Measurements from ENCODE around the gene COL5A1.
"Not testable (repeated sequence)": the region's sequence is repeated elsewhere in the genome, so short reads cannot be mapped to it uniquely, and the experiment has no call there.

The COL5A1 gene

DNA sequence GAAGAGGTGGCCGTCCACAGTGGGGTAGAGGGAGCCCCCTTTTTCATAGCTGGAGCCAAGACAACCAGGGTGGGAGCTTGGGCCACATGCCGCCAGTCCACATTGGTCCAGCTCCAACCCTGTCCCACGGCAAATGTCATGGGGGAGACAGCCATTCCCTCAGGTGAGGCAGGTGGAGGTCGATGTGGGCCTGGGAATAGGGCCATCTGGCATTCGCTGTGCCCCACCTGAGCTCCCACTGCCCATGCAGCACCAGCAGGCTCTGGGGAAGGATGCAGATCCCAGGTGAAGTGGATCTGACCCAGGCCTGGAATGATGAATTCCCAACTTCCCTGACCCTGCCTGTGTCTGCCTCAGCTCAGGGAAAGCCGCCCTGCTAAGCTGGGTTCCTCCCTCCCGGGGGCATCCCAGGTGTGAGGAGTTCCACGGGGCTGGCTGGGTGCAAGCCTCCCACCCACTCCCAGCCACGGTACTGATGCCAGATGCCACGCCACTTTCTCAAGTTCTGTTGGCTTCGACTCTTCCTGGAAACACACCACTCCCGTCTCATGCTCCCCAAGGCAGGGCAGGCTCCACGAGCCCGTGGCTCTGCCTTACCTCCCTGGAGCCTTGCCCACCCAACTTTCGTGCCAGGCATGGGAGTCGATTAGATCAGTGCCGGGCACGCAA, 213.8 kb downstream of the COL5A1 start:
- Mint-ChIP-seq H3K4me1 (ENCODE audit: low read depth) (peaks cover 8% of the 10 kb centered on the region), H3K36me3 (ENCODE audit: low read depth) (no peaks in the 10 kb centered on the region), H3K27me3 (ENCODE audit: low read depth) (no peaks in the 10 kb centered on the region), H3K9me3 (peaks cover 4% of the 10 kb centered on the region), H3K27ac (no peak overlapping the region), H3K4me3 (no peak overlapping the region)

DNA sequence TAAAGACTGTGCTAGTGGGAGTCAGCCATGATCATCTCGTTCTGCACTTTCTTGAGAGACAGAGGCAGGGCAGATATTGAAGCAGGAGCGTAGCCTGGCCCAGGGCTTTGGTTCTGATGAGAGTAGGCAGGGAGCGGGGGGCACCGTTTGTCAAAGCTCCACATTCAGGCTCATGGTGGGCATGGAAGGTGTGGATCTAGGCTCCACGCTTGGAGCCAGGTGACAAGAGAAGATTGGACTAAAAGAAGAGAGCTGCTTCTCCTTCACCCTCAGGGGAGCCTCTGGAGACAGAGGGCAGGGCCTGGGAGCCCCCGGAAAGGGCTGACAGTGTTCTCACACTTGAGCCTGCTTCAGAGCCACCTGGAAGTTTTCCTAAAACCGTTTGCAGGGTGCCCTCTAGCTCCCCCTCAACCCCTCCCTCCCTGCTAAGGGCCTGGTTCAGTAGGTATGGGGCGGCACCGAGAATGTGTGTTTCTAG, 214.3 kb downstream of the COL5A1 start:
- Mint-ChIP-seq H3K4me3 (no peak overlapping the region), H3K9me3 (peaks cover 4% of the 10 kb centered on the region)

DNA sequence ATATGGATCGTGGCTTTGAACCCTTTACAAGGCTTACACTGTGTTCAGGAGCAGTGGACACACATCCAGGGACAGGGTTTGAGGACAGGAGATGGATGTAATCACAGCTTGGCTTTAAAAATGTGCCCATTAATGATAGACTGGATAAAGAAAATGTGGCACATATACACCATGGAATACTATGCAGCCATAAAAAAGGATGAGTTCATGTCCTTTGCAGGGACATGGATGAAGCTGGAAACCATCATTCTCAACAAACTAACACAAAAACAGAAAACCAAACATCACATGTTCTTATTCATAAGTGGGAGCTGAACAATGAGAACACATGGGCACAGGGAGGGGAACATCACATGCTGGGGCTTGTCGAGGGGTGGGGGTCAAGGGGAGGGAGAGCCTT, 215.8 kb downstream of the COL5A1 start:
- H3K4me3 Mint-ChIP-seq; H3K9me3 Mint-ChIP-seq; H3K4me1 Mint-ChIP-seq (ENCODE audit: low read depth); H3K36me3 Mint-ChIP-seq (ENCODE audit: low read depth); H3K27me3 Mint-ChIP-seq (ENCODE audit: low read depth); H3K27ac Mint-ChIP-seq: not testable (repeated sequence)

More for the DNA sequence above, 214.3 kb downstream of the COL5A1 start:
- Mint-ChIP-seq H3K27me3 (ENCODE audit: low read depth) (no peaks in the 10 kb centered on the region), H3K4me1 (ENCODE audit: low read depth) (peaks cover 8% of the 10 kb centered on the region), H3K27ac (no peak overlapping the region), H3K36me3 (ENCODE audit: low read depth) (no peaks in the 10 kb centered on the region)

DNA sequence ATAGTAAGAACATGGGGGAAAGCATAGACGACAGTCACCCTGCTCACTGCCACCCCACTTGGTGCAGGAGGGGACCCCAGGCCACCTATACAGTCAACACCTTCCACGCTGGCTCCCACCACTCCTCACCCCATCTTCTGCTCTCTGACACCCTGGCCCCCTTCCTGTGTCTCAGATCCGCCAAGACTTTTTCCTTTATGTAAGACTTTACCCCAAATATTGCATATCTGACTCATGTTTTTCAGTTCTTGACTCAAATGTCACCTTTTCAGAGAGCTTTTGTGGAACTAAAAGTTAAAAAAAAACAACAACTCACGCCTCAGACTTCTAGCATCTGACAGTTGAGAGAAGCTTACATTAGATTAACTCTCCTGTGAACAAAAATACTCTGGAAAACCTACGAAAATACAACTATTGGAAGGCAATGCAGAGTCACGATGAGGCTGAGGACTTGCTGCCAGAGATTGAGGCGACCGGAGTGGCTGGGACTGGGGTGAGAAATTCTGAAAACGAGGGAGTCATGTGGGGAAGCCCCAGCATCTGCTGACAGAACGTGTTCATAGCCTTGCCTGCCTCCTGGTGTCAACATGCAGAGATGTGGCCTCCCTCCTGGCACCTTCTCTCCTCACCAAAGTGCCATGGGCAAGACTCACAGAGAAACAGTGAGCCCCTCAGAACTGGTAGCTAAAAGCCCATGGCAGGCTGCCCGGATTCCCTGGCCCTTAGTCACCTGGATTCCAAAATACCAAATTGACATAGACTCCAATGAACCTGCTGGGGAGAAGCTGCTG, 216.6 kb downstream of the COL5A1 start:
- no peaks in the 10 kb centered on the region for H3K36me3 Mint-ChIP-seq (ENCODE audit: low read depth)
- peaks cover 8% of the 10 kb centered on the region for H3K4me1 Mint-ChIP-seq (ENCODE audit: low read depth)
- H3K4me3 Mint-ChIP-seq = no peak overlapping the region
- peak overlapping the region; percentile 31 for H3K27ac Mint-ChIP-seq
- peaks cover 4% of the 10 kb centered on the region for H3K9me3 Mint-ChIP-seq
- no peaks in the 10 kb centered on the region for H3K27me3 Mint-ChIP-seq (ENCODE audit: low read depth)

DNA sequence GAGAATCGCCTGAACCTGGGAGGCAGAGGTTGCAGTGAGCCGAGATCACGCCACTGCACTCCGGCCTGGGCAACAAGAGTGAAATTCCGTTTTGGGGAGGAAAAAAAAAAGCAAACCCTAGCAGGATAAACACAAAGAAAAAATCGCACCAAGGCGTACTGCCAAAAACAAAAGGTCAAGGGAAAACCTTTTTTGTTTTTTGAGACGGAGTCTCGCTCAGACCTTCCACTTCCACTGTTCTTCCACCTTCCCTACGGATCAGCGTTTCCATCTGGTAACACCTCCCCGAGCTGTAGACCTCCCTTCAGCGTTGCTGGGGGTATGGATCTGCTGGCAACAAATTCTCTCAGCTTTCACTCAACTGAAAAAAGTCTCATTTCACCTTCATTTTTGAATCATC, 218.9 kb downstream of the COL5A1 start:
- no peak overlapping the region for H3K4me3 Mint-ChIP-seq
- no peaks in the 10 kb centered on the region for H3K27me3 Mint-ChIP-seq (ENCODE audit: low read depth)
- H3K4me1 Mint-ChIP-seq (ENCODE audit: low read depth) = peaks cover 8% of the 10 kb centered on the region
- no peak overlapping the region for H3K27ac Mint-ChIP-seq
- H3K9me3 Mint-ChIP-seq = peaks cover 4% of the 10 kb centered on the region
- H3K36me3 Mint-ChIP-seq (ENCODE audit: low read depth) = no peaks in the 10 kb centered on the region

DNA sequence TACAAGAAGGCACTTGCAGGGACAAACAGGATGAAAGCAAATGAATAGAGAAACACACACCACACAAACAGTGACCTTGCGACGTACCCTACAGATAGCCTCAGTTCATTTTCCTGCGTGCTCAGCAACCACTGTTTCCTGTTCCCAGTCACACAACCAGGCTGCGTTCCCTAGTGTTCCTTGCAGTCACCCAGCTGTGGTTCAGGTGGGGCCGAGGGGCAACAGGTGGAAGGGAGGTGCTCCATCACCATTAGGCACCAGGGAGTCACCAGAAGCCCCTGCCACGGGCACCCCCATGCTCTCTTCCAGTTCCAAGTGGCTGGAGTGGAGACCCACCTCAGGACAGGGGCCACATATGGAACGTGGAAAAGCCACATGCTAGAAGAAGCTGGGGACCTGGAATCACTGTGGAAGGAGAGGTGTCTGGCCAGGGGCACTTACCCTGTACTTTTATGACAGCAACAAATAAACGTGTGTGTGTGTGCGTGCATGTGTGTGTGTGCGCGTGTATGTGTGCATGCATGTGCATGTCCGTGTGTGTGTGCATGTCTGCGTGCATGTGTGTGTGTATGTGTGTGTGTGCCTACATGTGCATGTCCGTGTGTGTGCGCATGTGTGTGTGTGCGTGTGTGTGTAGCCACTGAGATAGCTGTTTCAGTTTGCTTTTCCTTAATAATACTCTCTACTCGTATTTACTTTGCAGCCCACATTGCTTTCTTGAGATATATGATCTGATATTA, 220.2 kb downstream of the COL5A1 start:
- peaks cover 4% of the 10 kb centered on the region for H3K9me3 Mint-ChIP-seq
- no peaks in the 10 kb centered on the region for H3K36me3 Mint-ChIP-seq (ENCODE audit: low read depth)
- H3K4me1 Mint-ChIP-seq (ENCODE audit: low read depth) = peaks cover 8% of the 10 kb centered on the region
- H3K27me3 Mint-ChIP-seq (ENCODE audit: low read depth) = no peaks in the 10 kb centered on the region
- H3K4me3 Mint-ChIP-seq = no peak overlapping the region
- H3K27ac Mint-ChIP-seq = no peak overlapping the region

DNA sequence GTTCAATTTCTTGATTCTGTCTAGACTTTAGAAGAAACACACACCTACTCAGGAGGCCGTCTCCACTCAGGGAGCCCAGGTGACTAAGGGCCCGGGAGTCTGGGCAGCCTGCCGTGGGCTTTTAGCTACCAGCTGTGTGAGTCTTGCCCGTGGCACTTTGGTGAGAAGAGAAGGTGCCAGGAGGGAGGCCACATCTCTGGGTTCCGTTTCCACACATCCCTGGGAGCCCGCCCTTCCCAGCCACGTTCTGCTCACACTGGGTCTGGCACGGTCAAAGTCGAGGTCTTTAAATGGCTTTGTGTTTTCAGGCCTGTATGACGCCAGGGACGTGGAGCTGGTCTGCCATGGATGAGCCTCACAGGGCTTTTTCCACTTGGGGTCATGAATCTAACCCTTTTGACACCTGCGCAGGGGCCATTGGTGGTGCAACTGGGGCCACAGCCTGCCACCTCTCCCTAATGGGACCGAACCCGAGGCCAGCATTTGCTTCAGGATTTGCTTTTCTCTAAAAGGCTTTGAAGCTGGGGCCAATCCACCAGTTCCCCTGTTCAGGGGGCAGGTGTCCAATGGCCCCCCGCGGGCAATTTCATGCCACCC, 221.8 kb downstream of the COL5A1 start:
- no peaks in the 10 kb centered on the region for H3K9me3 Mint-ChIP-seq
- no peaks in the 10 kb centered on the region for H3K36me3 Mint-ChIP-seq (ENCODE audit: low read depth)
- H3K4me3 Mint-ChIP-seq = no peak overlapping the region
- no peaks in the 10 kb centered on the region for H3K27me3 Mint-ChIP-seq (ENCODE audit: low read depth)
- no peak overlapping the region for H3K27ac Mint-ChIP-seq
- H3K4me1 Mint-ChIP-seq (ENCODE audit: low read depth) = peaks cover 2% of the 10 kb centered on the region

DNA sequence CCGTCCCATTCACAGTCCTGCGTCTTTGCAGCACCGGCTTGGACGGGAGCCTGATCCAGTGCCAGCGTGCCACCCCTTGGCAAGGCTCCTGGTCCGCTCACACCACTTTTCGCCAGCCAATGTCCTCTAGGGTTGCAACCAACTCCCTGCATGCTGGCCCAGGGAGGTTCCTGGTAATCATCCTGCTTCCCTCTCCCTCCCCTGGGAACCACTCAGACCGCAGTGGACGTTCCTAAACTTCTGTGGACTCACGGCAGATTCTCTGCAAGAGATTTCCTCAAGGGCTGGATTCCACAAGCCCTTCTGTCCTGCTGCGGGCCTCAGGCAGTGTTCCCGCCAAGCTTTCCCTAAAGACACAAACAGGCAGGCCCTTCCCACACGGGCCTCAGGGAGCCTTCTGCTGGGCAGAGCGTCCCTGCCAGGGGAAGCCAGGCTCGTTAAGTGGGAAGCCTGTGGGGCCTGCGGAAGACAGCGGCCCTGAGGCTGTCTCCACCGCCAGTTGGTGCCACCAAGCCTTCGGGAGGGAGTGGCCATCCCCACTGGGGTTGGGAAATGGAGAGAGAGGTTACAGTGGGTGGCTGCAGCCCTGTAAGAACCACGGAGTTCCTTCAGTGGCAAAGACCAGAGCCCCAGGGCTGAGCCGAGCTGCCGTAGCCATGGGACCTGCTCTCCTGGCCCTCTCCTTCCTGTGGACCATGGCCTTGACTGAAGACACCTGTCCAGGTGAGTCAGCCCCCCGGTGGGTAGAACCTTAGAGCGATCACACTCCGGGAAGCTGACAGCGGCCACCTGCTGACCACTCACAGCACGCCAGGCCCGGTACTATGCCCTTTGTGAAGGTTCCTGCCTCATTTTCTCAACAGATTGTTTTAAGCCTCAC, 222.6 kb downstream of the COL5A1 start:
- no peak overlapping the region for H3K27ac Mint-ChIP-seq

DNA sequence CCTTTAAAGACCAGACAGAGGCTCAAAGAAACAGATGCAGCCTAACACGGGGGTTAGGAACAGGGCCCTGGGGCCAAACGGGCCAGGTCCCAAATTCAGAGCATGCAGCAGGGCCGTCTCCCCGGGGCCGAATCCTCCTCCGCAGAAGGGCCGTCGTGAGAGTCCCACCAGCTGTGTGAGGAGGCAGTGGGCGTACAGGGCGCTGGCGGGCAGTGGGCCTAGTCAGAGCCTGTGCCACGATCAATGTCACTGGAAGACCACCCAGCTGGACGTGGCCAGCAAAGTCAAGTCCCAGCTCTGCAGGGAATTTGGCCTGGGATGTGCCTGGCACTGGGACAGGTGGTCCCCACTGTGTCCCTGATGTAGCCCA, 223.2 kb downstream of the COL5A1 start:
- no peaks in the 10 kb centered on the region for H3K9me3 Mint-ChIP-seq

More for the DNA sequence above, 222.6 kb downstream of the COL5A1 start:
- H3K4me1 Mint-ChIP-seq (ENCODE audit: low read depth) = no peaks in the 10 kb centered on the region
- H3K36me3 Mint-ChIP-seq (ENCODE audit: low read depth) = no peaks in the 10 kb centered on the region
- H3K27me3 Mint-ChIP-seq (ENCODE audit: low read depth) = no peaks in the 10 kb centered on the region
- H3K9me3 Mint-ChIP-seq = no peaks in the 10 kb centered on the region
- no peak overlapping the region for H3K4me3 Mint-ChIP-seq

DNA sequence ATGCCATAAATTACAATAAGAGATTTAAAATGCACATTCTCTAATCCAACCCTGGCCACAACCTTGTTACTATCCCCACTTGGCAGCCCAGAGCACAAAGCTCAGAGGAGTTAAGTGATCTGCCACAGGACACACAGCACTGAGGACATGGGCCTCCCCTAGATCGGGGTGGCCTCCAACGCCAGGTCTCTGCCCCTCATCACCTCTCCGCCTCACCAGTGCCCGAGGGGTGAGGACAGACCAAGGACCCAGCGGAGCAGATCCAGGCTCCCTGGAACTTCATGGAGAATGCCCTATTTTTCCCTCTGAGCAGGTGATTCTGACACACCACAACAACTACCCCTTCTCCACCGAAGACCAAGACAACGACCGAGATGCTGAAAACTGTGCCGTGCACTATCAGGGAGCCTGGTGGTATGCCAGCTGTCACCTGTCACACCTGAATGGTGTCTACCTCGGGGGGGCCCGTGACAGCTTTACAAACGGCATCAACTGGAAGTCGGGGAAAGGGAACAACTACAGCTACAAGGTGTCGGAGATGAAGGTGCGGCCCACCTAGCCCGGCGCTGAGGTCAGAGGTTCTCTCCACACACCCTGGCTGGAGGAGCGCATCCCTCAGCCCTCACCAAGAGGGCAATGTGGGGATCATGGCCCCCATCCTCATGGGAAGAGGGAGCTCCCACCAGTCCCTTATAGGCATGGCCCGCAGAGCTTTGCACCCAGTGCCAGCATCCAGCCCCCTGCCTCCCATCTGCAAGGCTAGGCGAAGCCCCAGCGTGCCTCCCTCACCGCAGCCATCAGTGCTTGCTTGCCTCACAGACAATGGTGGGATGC, 226.5 kb downstream of the COL5A1 start:
- Mint-ChIP-seq H3K9me3 (no peaks in the 10 kb centered on the region), H3K4me3 (no peak overlapping the region), H3K4me1 (ENCODE audit: low read depth) (no peaks in the 10 kb centered on the region), H3K27me3 (ENCODE audit: low read depth) (no peaks in the 10 kb centered on the region), H3K27ac (no peak overlapping the region), H3K36me3 (ENCODE audit: low read depth) (no peaks in the 10 kb centered on the region)

More for the DNA sequence above, 223.2 kb downstream of the COL5A1 start:
- no peak overlapping the region for H3K27ac Mint-ChIP-seq
- no peaks in the 10 kb centered on the region for H3K36me3 Mint-ChIP-seq (ENCODE audit: low read depth)
- H3K4me1 Mint-ChIP-seq (ENCODE audit: low read depth) = no peaks in the 10 kb centered on the region
- no peak overlapping the region for H3K4me3 Mint-ChIP-seq
- no peaks in the 10 kb centered on the region for H3K27me3 Mint-ChIP-seq (ENCODE audit: low read depth)

DNA sequence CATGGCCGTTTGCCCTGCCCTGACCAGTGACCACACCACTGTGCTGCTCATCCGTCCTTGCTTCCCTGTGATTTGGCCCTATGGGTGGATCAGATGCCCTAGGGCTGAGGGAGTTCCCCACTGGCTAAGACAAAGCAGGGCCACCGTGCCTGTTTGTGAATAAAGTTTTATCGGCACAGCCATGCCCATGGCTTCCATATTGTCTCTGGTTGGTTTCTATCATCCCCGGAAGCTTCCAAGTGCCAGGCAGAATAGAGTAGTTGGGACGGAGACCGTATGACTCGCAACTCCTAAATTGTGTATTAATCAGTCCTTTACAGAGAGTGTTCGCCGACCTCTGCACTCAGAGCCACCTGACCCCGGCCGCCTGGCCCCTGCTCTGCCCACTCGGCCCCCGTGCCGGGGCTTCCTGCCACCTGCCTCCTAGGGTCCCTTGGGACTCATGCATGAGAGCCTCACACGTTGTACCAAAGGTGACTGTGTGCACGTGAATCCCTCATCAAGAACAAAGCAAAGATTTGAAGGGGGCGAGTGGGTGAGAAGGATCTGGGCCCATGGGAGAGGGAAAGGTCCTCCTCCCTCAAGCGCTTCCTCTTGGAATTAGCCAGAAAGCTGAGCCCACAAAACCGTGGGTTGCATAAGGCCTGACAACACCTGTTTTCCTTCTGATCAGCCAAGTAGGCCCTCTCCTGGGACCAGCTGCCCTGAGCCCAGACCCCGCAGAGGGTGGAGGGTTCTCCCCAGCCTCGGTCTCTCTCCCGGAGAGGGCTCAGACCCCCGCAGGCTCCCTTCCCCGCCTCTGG, 227.3 kb downstream of the COL5A1 start:
- Mint-ChIP-seq H3K27ac (no peak overlapping the region), H3K36me3 (ENCODE audit: low read depth) (no peaks in the 10 kb centered on the region), H3K9me3 (no peaks in the 10 kb centered on the region), H3K4me1 (ENCODE audit: low read depth) (no peaks in the 10 kb centered on the region), H3K27me3 (ENCODE audit: low read depth) (no peaks in the 10 kb centered on the region), H3K4me3 (no peak overlapping the region)

DNA sequence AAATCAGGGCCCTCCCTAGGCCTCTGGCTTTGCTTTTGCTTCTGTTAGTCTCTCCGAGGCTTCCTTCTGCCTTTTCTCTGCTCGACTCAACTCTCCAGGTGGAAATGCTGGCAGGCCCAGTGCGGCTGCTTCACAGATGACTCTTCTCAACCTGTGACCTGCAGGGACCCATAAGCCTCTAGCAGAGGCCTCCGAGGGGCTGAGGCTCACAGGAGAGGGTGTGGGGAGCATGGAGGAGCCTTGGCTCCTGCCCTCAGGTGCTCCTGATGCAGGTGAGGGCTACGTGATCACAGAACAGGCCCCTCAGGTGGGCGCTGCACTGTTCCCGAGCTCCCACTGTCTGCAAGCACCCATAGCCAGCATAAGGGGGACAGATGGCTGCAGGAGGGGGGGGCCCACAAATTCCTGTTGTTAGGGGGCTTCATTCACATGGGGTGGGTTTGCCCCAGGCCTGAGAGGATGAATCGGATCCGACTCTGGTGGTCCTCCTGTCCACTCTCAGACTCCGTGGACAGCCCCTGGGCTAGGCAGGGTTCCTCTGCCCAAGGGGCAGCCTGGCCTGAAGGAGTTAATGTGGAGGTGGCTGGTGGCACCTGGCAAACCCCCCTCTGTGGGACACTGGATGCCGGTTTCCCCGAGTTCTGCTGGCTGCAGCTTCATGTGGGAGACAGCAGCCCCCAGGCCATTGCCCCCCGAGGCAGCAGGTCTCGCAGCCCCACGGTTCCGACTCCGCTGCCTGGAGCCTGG, 228.1 kb downstream of the COL5A1 start:
- Mint-ChIP-seq H3K9me3 (no peaks in the 10 kb centered on the region), H3K4me3 (no peak overlapping the region), H3K36me3 (ENCODE audit: low read depth) (no peaks in the 10 kb centered on the region), H3K27me3 (ENCODE audit: low read depth) (no peaks in the 10 kb centered on the region), H3K27ac (no peak overlapping the region), H3K4me1 (ENCODE audit: low read depth) (no peaks in the 10 kb centered on the region)
